Spleen (tissue), 11 donors: ENCODE measurements around the gene IL17C. TPM values are rescaled to one million over a fixed set of nuclear protein-coding genes. Genes with fewer than 3 reads are reported as not detected.
A peak's percentile ranks its signal among the peaks of the same experiment; 100 is the strongest.

Source experiments
- DNase-seq: peaks from one replicate; pipeline ENCODE4 v3.0.0-alpha.2; 2020
- H3K27ac ChIP-seq, 8 donors: fragments of 200-600 bp; sonication (generic) in 7 of 8; 1 replicate in 4 of 8; 2 replicates in 4 of 8; pipeline versions ENCODE4 v1.5.0 to v1.8.0; 2016 to 2021; ENCODE audit warnings: inconsistent platforms in 4 of 8, mild to moderate bottlenecking in 4 of 8, moderate library complexity in 1 of 8
- H3K27me3 ChIP-seq, 7 donors: fragments of 200-600 bp; sonication (generic) in 6 of 7; replicated peaks in 1 of 7; 1 replicate in 4 of 7; 2 replicates in 3 of 7; pipeline versions ENCODE4 v1.5.0 to v1.8.0; 2016 to 2021; ENCODE audit warnings: inconsistent platforms in 3 of 7, mild to moderate bottlenecking in 1 of 7
- H3K36me3 ChIP-seq, 6 donors: fragments of 200-600 bp; sonication (generic) in 5 of 6; 1 replicate in 4 of 6; 2 replicates in 2 of 6; pipeline versions ENCODE4 v1.5.0 to v1.8.0; 2016 to 2021; ENCODE audit warnings: inconsistent platforms in 2 of 6
- H3K4me1 ChIP-seq, 6 donors: fragments of 200-600 bp; sonication (generic) in 5 of 6; 1 replicate in 3 of 6; 2 replicates in 3 of 6; pipeline versions ENCODE4 v1.5.0 to v1.8.0; 2016 to 2021; ENCODE audit warnings: inconsistent platforms in 3 of 6
- H3K4me3 ChIP-seq, 8 donors: fragments of 200-600 bp; sonication (generic) in 7 of 8; 1 replicate in 4 of 8; 2 replicates in 4 of 8; pipeline versions ENCODE4 v1.5.0 to v1.8.0; 2016 to 2021; ENCODE audit warnings: inconsistent platforms in 4 of 8, mild to moderate bottlenecking in 4 of 8, moderate library complexity in 2 of 8
- H3K9me3 ChIP-seq, 8 donors: fragments of 200-600 bp; sonication (generic) in 7 of 8; 1 replicate in 4 of 8; 2 replicates in 4 of 8; pipeline versions ENCODE4 v1.5.0 to v1.8.0; 2016 to 2021; ENCODE audit warnings: inconsistent platforms in 4 of 8
- CTCF ChIP-seq, 11 experiments: fragments of 200-600 bp in 7 of 11; fragments of 450-650 bp in 4 of 11; sonication (generic) in 4 of 11; IDR thresholded peaks in 8 of 11; conservative IDR thresholded peaks in 3 of 11; 1 replicate in 7 of 11; 2 replicates in 4 of 11; pipeline versions ENCODE4 v1.4.0 to v1.8.0; 2016 to 2021; ENCODE audit warnings: antibody characterized with exemption in 11 of 11, inconsistent platforms in 4 of 11, mild to moderate bottlenecking in 1 of 11
- POLR2A ChIP-seq, 3 donors: fragments of 450-650 bp; IDR thresholded peaks; one replicate each; pipeline ENCODE4 v1.5.1; 2017; ENCODE audit warnings: antibody characterized with exemption in 3 of 3, mild to moderate bottlenecking in 1 of 3
- POLR2AphosphoS5 ChIP-seq, 3 donors: sonication (generic); formaldehyde crosslinking; IDR thresholded peaks; one replicate each; pipeline ENCODE4 v1.5.1; 2017; ENCODE audit warnings: antibody characterized with exemption in 3 of 3
- WGBS, 5 donors: extraction: QIAGEN DNeasy Blood & Tissue Kit in 3 of 5; methylation state at CpG; one replicate each; pipeline versions ENCODE4 v1.1.5 to v1.1.7; 2013 to 2018; 5-methylcytosine and 5-hydroxymethylcytosine counted together
- intact Hi-C: fragments of 100-400 bp; cut with DNase I; formaldehyde crosslinking; loops from one replicate; pipeline ENCODE4 v1.15.0; 2023; ENCODE audit warnings: low total_unique reads
- polyA plus RNA-seq, 3 donors: library from polyadenylated mRNA; stranded (reverse); fragments of 200-250 nt; gene quantifications; one replicate each; pipeline ENCODE4 v1.2.1, GENCODE V29; 2013
- total RNA-seq, 7 donors: library from RNA; depleted of rRNA in 3 of 7; stranded (reverse); fragments of >200 nt in 3 of 7; fragmentation: NEBNext Ultra II Directional in 4 of 7; extraction: Animal tissue kit (Norgen Biotek cat#: 25700) in 4 of 7; gene quantifications; one replicate each; pipeline versions ENCODE4 v1.1.0 to v1.2.1, GENCODE V29; 2016 to 2021
- donor health status: healthy with polysubstance abuse.
- donor health status: DM: no; HTN: no; CAD: no; lungs with moderate emphysema.
- donor health status: DM: no; HTN: no; CAD: no.
- donor health status: Bipolar disorder and iron deficiency.
- donor health status: healthy.
- donor health status: DM: no; HTN: no; CAD: no.
- donor health status: DM: yes; HTN: yes; CAD: no.

Gene IL17C
- total and polyA plus RNA-seq, 10 donors, result 0.39 to 1.2 (median 0.64) TPM; not detected in 5

GRCh38 chr16:88655733-88656281 lies 17.4 kb downstream of the IL17C start:
- intact Hi-C loops, result loop anchor here (10.0 kb wide), 1 partner anchor 49 kb away; the partner anchor contains the start of genes CTU2 and RNF166
- no peak for TF ChIP-seq POLR2A (IDR thresholded peaks at IDR 0.05)
- no peak for TF ChIP-seq POLR2AphosphoS5 (IDR thresholded peaks at IDR 0.05)
- no peak for TF ChIP-seq CTCF (IDR thresholded peaks at IDR 0.05 in 8 of 11, conservative IDR thresholded peaks at IDR 0.05 in 3 of 11)
- Histone ChIP-seq H3K27me3 (no peaks in the 10 kb centered on the region), H3K4me3 (no peak overlapping the region), H3K9me3 (no peaks in the 10 kb centered on the region), H3K4me1 (peaks cover 7 to 37% (median 18%) of the 10 kb centered on the region in 6 donors), H3K36me3 (peaks cover 0 to 68% (median 30%) of the 10 kb centered on the region in 6 donors), H3K27ac (no peak overlapping the region)
- 83 to 95% (median 89%) methylated on average over 16 to 29 of the region's 29 CpGs for WGBS, 5 donors
- no peak for DNase-seq

GRCh38 chr16:88656291-88656980 lies 18.1 kb downstream of the IL17C start:
- WGBS, 5 donors, result 78 to 92% (median 89%) methylated on average over 20 to 25 of the region's 25 CpGs
- Histone ChIP-seq H3K9me3 (no peaks in the 10 kb centered on the region), H3K36me3 (peaks cover 0 to 68% (median 30%) of the 10 kb centered on the region in 6 donors), H3K4me3 (no peak overlapping the region), H3K27me3 (no peaks in the 10 kb centered on the region), H3K4me1 (peaks cover 7 to 37% (median 18%) of the 10 kb centered on the region in 6 donors), H3K27ac (no peak overlapping the region)
- TF ChIP-seq POLR2A (IDR thresholded peaks at IDR 0.05) (no peak), CTCF (IDR thresholded peaks at IDR 0.05 in 8 of 11, conservative IDR thresholded peaks at IDR 0.05 in 3 of 11) (no peak), POLR2AphosphoS5 (IDR thresholded peaks at IDR 0.05) (no peak)
- intact Hi-C loops, result loop anchor here (10.0 kb wide), 1 partner anchor 48 kb away; the partner anchor contains the start of genes CTU2 and RNF166
- no peak for DNase-seq

GRCh38 chr16:88657371-88657770 lies 19.0 kb downstream of the IL17C start:
- H3K4me1 ChIP-seq, result peaks cover 6 to 37% (median 17%) of the 10 kb centered on the region in 6 donors
- H3K36me3 ChIP-seq, result peaks cover 0 to 67% (median 30%) of the 10 kb centered on the region in 6 donors
- intact Hi-C loops, result loop anchor here (10.0 kb wide), 1 partner anchor 47 kb away; the partner anchor contains the start of genes CTU2 and RNF166
- H3K27ac ChIP-seq, result no peak overlapping the region
- no peaks in the 10 kb centered on the region for H3K27me3 ChIP-seq
- WGBS, 5 donors, result 91 to 93% (median 92%) methylated on average over 14 to 19 of the region's 19 CpGs
- no peak overlapping the region for H3K4me3 ChIP-seq
- no peak for TF ChIP-seq POLR2A (IDR thresholded peaks at IDR 0.05)
- no peak for TF ChIP-seq CTCF (IDR thresholded peaks at IDR 0.05 in 8 of 11, conservative IDR thresholded peaks at IDR 0.05 in 3 of 11)
- peak in 1 of 3 donors; percentile 30 for TF ChIP-seq POLR2AphosphoS5 (IDR thresholded peaks at IDR 0.05)
- DNase-seq, result no peak
- no peaks in the 10 kb centered on the region for H3K9me3 ChIP-seq

- DNase-seq, result no peak
- H3K27me3 ChIP-seq, result no peaks in the 10 kb centered on the region
- H3K4me1 ChIP-seq, result peaks cover 6 to 32% (median 16%) of the 10 kb centered on the region in 6 donors
- no peak for TF ChIP-seq POLR2A (IDR thresholded peaks at IDR 0.05)
- no peak for TF ChIP-seq POLR2AphosphoS5 (IDR thresholded peaks at IDR 0.05)
- no peak for TF ChIP-seq CTCF (IDR thresholded peaks at IDR 0.05 in 8 of 11, conservative IDR thresholded peaks at IDR 0.05 in 3 of 11)
- H3K36me3 ChIP-seq, result peaks cover 0 to 55% (median 30%) of the 10 kb centered on the region in 6 donors
- WGBS, 5 donors, result 90 to 98% (median 92%) methylated on average over 15 of the region's 15 CpGs
- H3K4me3 ChIP-seq, result no peak overlapping the region
- H3K9me3 ChIP-seq, result no peaks in the 10 kb centered on the region
- intact Hi-C loops, result loop anchor here (10.0 kb wide), 1 partner anchor 46 kb away; the partner anchor contains the start of genes CTU2 and RNF166
- no peak overlapping the region for H3K27ac ChIP-seq
Measured at GRCh38 chr16:88658714-88659113, 20.3 kb downstream of the IL17C start.
